ENCODE results near the gene LIPH.

DNA sequence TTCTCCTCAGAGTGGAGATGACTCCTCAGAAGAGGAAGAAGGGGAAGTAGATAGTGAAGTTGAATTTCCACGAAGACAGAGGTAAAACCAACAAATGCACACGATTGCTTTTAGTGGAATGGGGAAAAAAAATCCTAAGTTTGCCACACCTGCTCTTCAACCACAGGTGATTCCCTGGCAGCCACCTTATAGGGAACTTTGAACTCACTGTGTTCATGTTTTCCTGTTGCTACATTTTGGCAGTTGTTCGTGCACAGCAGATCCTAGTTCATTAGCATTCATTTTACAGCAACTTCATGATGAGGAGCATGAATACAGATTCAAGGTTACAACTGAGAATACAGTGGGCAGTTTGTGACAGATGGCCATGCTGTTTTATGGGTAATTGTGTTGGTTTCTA lies 75.1 kb downstream of the LIPH start:
- TF ChIP-seq, protein P1, sequence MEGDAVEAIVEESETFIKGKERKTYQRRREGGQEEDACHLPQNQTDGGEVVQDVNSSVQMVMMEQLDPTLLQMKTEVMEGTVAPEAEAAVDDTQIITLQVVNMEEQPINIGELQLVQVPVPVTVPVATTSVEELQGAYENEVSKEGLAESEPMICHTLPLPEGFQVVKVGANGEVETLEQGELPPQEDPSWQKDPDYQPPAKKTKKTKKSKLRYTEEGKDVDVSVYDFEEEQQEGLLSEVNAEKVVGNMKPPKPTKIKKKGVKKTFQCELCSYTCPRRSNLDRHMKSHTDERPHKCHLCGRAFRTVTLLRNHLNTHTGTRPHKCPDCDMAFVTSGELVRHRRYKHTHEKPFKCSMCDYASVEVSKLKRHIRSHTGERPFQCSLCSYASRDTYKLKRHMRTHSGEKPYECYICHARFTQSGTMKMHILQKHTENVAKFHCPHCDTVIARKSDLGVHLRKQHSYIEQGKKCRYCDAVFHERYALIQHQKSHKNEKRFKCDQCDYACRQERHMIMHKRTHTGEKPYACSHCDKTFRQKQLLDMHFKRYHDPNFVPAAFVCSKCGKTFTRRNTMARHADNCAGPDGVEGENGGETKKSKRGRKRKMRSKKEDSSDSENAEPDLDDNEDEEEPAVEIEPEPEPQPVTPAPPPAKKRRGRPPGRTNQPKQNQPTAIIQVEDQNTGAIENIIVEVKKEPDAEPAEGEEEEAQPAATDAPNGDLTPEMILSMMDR (IDR thresholded peaks at IDR 0.05 in 2 of 3, conservative IDR thresholded peaks at IDR 0.05 in 1 of 3; ENCODE audit: control insufficient read depth in 2 of 3, extremely low read depth in 1 of 3, insufficient read depth in 1 of 3, low read depth in 3 of 3, low read length in 3 of 3): no peak
- no peak for TF ChIP-seq POLR2A (IDR thresholded peaks at IDR 0.05; ENCODE audit: low read depth, low read length)
- no peak for TF ChIP-seq TCF7 (IDR thresholded peaks at IDR 0.05; ENCODE audit: borderline replicate concordance)
- no peak for TF ChIP-seq ZNF274 (IDR thresholded peaks at IDR 0.05; ENCODE audit: insufficient read depth, insufficient read length)
- no peak for TF ChIP-seq RFX5 (IDR thresholded peaks at IDR 0.05; ENCODE audit: low read depth, low read length)
- TF ChIP-seq EZH2 (IDR thresholded peaks at IDR 0.05; ENCODE audit: borderline replicate concordance, control insufficient read depth, low read depth, low read length): no peak
- TF ChIP-seq RAD21 (IDR thresholded peaks at IDR 0.05; ENCODE audit: insufficient read depth, low read depth, low read length): no peak
- TF ChIP-seq MXI1 (IDR thresholded peaks at IDR 0.05; ENCODE audit: low read depth, low read length): no peak

Measured in GM12878 (cell line).